Activated T-cell treated with anti-CD3 and anti-CD28 coated beads, Interleukin-2, amount 50 U/mL, for 48 hours (primary cell): Measurements from ENCODE around the gene SMAD7.
"Not testable (repeated sequence)": the region's sequence is repeated elsewhere in the genome, so short reads cannot be mapped to it uniquely, and the experiment has no call there.

Source experiments
- DNase-seq, 2 experiments: peaks; one replicate each; pipeline ENCODE4 v3.0.0-alpha.2; 2020

SMAD7 gene

DNA sequence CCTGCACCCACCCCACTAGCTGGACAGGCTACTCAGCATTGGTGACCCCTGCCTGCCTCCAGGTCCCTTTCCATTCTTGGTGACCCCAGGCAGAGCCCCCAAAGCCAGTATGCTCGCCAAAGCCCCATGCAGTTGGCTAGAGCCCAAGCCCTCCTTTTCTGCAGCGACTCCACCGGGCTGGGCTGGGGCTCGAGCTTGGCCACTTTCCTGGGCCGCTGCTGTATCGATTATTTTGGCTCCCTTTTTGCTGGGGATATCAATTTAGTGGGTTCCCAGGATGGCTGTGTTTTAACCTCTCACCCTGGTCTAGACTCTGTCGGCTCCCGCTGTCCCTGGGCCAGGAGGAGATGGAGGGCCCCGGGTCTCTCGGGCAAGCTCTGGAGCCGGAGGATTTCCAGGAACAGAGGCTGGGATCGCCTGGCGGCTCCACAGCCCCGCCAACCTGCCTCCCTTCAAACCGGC is 76.0 kb downstream of the SMAD7 start:
- no peak for DNase-seq

DNA sequence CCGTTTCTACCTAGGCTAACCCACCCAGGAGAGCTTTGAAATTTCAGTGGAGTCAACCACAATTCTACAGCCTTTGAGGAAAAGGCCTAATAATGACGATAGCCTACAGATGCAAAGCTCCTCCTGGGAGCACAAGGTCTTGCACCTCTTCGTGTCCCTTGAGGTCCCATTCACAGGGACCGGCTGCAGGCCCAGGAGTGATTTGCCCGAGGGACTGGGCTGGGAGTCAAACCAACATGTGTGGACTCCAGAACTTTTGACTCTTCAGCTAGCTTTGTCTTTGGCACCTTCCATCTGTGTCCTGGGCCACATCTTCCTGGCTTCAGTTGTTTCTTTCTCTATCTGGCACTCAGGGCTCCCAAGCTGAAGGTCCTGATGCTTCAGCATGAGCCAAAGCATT is 76.5 kb downstream of the SMAD7 start:
- no peak for DNase-seq

DNA sequence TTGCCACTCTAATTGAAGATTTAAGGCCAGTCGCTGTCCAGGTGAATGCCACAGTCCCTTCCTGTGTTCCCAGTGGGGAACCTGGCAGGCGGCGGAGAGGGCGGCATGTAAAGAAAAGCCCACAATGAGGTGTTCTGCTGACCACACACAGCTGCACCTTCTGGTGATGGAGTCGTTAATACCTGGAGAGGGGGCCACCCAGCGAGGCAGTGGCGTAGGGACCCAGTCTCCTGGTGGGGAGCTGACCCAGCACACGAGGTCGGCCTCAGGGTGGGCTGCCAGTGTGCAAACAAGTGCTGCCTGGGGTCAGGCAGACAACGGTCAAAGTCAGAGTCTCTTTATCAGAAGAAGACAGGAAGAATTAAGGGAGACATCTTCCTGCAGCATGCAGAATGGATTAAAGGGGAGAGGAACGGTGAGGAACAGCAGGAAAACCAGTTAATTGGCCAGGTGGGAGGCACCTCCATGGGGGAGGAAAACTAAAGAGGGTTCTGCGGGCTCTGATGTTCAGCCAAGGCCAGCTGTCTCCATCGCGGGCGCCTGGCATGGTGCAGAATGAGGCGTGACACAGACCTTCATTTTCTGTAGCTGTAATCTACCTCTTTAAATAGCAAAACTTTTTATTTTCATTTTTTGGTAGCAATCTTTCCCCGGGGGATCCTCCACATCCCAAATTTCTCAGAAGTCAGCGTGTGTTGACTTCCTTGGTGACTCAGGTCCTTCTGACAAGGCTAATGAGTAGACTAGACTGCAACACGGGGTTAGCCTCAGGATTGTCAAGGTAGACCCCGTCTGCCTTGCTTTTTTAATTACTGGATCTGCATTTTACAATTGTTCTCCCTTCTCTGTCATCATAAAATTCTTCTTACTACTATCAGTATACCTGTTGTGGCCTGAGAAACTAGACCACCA is 78.3 kb downstream of the SMAD7 start:
- DNase-seq, result no peak

DNA sequence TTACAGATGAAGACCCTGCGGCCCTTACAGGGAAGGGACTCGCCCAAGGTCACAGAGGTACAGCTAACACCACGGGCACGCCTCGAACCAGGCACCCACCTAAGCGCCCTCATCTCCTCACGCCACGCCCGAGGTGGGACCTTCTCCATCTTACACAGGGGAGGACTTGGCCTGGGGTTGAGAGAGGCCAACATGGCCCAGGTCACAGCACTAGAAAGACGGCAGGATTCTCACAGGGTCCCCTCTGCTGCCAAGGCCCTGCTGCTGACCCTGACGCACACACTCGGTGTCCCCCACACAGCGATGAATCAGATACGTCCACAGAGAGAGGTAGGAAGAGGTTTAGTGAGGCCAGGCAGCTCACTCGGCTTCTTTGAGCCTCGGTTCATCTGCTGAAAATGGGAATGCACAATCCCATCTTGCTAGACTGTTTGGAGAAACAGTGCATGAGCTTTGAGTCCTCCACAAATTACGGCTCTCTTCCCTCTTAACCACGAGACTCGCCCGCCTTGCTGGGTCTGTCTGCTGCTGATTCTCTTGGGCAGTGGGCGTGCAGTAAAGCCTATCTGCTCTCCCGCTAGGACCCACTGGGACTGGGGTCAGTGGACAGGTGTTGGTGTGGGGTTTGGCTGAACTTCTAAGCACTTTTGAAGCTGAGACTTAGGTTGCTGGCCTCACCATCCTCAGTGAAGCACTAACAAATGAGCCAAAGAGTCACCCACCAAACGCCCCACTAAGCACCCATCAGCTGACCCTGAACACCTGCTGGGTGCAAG is 79.2 kb downstream of the SMAD7 start:
- DNase-seq, result no peak

DNA sequence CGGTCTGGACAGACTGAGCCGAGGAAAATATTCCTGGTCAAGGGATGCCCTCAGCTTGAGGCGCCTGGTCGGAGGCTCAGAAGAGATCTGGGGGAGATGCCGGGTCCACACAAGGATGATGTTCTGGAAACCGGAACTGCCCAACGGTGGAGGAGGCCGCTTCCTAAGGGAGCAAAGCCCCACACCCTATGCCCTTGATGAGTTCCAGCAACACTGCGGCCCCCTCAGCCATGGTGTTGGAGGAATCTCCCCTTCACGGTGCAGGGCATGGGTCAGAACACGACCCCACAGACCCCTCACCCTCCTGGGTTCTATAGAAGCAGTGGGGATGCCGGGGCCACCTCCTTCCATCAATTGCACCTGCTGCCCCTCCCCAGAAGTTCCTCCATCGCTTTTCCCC is 79.8 kb downstream of the SMAD7 start:
- not testable (repeated sequence) for DNase-seq
